Neural cell (in vitro differentiated cells): ENCODE data around the gene ZNF467.

Experiments used
- CTCF ChIP-seq: fragments of 450-650 bp; IDR thresholded peaks from 2 replicates; pipeline ENCODE4 v1.5.1; 2014; ENCODE audit warnings: antibody characterized with exemption, mild to moderate bottlenecking, moderate library complexity; ENCODE audit not compliant: poor library complexity, severe bottlenecking
- EZH2 ChIP-seq: fragments of 200-600, 300-800 bp; shearing (Covaris generic), sonication (generic); IDR thresholded peaks from 2 replicates; pipeline ENCODE4 v1.6.1; 2014; ENCODE audit warnings: antibody characterized with exemption, low read length, borderline replicate concordance, mild to moderate bottlenecking; ENCODE audit not compliant: insufficient read depth, poor library complexity, severe bottlenecking
- MXI1 ChIP-seq: fragments of 450-650 bp; conservative IDR thresholded peaks from 2 replicates; pipeline ENCODE4 v1.6.1; 2014; ENCODE audit warnings: antibody characterized with exemption, mild to moderate bottlenecking; ENCODE audit not compliant: poor library complexity, severe bottlenecking

GRCh38 chr7:149719050-149719899, 54.1 kb downstream of the ZNF467 start:
- no peak for TF ChIP-seq EZH2
- TF ChIP-seq CTCF: no peak
- TF ChIP-seq MXI1: no peak
